T-cell (primary cell): ENCODE data around the gene ECEL1. TPM values are rescaled to one million over a fixed set of nuclear protein-coding genes. Genes with fewer than 3 reads are reported as not detected.

Experiments used
- ATAC-seq, 4 experiments: fragments of 200-7000 bp in 3 of 4; fragments of 150-1000 bp in 1 of 4; cut with Tn5 transposase; replicated peaks in 1 of 4; 1 replicate in 3 of 4; 2 replicates in 1 of 4; pipeline ENCODE4 v1.10.0; 2021; ENCODE audit warnings: moderate library complexity in 3 of 4, mild to moderate bottlenecking in 2 of 4, moderate number of reproducible peaks in 1 of 4
- CTCF ChIA-PET, 2 donors: fragments of 300-600 bp; sonication (Branson Sonifier 250); formaldehyde crosslinking; loops; one replicate each; lab custom pipeline; 2022; ENCODE audit warnings: antibody characterized with exemption in 2 of 2; lab: Charles Lee
- POLR2A ChIA-PET, 2 donors: fragments of 300-600 bp; sonication (Branson Sonifier 250); formaldehyde crosslinking; loops; one replicate each; lab custom pipeline; 2022; ENCODE audit warnings: antibody characterized with exemption in 2 of 2; lab: Charles Lee
- DNase-seq, 35 experiments: peaks; one replicate each; pipeline versions ENCODE4 v3.0.0 to v3.0.0-alpha.2; 2013 to 2023
- H3K27ac ChIP-seq: one replicate; pipeline ENCODE4 v1.5.1; 2013; ENCODE audit warnings: low read length
- H3K27me3 ChIP-seq, 2 experiments: replicated peaks in 1 of 2; 1 replicate in 1 of 2; 2 replicates in 1 of 2; pipeline versions ENCODE4 v1.6.1 to v1.7.0; 2013; ENCODE audit warnings: low read length in 1 of 2, mixed read lengths in 1 of 2; ENCODE audit not compliant: control insufficient read depth in 2 of 2, insufficient read depth in 2 of 2; ENCODE audit errors: extremely low read depth in 1 of 2
- H3K36me3 ChIP-seq, 2 donors: 1 replicate in 1 of 2; 2 replicates in 1 of 2; pipeline versions ENCODE4 v1.6.1 to v1.7.0; 2013; ENCODE audit warnings: low read length in 1 of 2; ENCODE audit not compliant: control insufficient read depth in 2 of 2, insufficient read depth in 1 of 2; ENCODE audit errors: extremely low read depth in 1 of 2
- H3K4me1 ChIP-seq, 2 experiments: 1 replicate in 1 of 2; 2 replicates in 1 of 2; pipeline versions ENCODE4 v1.6.1 to v1.7.0; 2013; ENCODE audit warnings: low read length in 2 of 2, mixed read lengths in 1 of 2; ENCODE audit not compliant: insufficient read depth in 2 of 2, control insufficient read depth in 1 of 2; ENCODE audit errors: extremely low read depth in 1 of 2
- H3K4me3 ChIP-seq, 2 donors: 1 replicate in 1 of 2; 2 replicates in 1 of 2; pipeline versions ENCODE4 v1.5.1 to v1.7.0; 2013; ENCODE audit warnings: mild to moderate bottlenecking in 2 of 2, low read length in 1 of 2, moderate library complexity in 1 of 2; ENCODE audit not compliant: control insufficient read depth in 1 of 2; ENCODE audit errors: extremely low read depth in 1 of 2
- H3K9me3 ChIP-seq: 2 replicates; pipeline ENCODE4 v1.7.0; 2013
- H3K27ac Mint-ChIP-seq, 2 donors: one replicate each; pipeline ENCODE4 v1.8.0; 2020 to 2021; ENCODE audit warnings: mild to moderate bottlenecking in 2 of 2, mixed read lengths in 2 of 2
- H3K27me3 Mint-ChIP-seq, 2 donors: one replicate each; pipeline ENCODE4 v1.8.0; 2021 to 2022; ENCODE audit warnings: mixed read lengths in 2 of 2
- H3K36me3 Mint-ChIP-seq: one replicate; pipeline ENCODE4 v1.8.0; 2021; ENCODE audit warnings: mixed read lengths
- H3K4me1 Mint-ChIP-seq, 3 donors: one replicate each; pipeline ENCODE4 v1.8.0; 2020 to 2022; ENCODE audit warnings: mixed read lengths in 3 of 3, mild to moderate bottlenecking in 1 of 3
- H3K4me3 Mint-ChIP-seq, 3 donors: one replicate each; pipeline ENCODE4 v1.8.0; 2020 to 2022; ENCODE audit warnings: mild to moderate bottlenecking in 3 of 3, mixed read lengths in 3 of 3, moderate library complexity in 3 of 3
- H3K9me3 Mint-ChIP-seq, 3 donors: one replicate each; pipeline ENCODE4 v1.8.0; 2020 to 2022; ENCODE audit warnings: mixed read lengths in 3 of 3
- WGBS: methylation state at CpG from one replicate; pipeline ENCODE4 v1.1.5; 2013; ENCODE audit warnings: missing lambda C conversion rate; ENCODE audit not compliant: insufficient coverage; 5-methylcytosine and 5-hydroxymethylcytosine counted together
- total RNA-seq, 35 experiments: library from RNA in 6 of 35; stranded (reverse) in 6 of 35; fragments of 120-200 nt in 1 of 35; gene quantifications; one replicate each; pipeline versions ENCODE4 v1.2.1 to v1.2.4 and lab custom pipeline; 2013 to 2026

ECEL1 gene
- total RNA-seq, 5 donors from 2014 or later (not counting 1 experiment from before 2014, with no cell fraction given): 0.15 to 0.19 TPM; not detected in 3

- DNase-seq: no peak
Observed at GRCh38 chr2:232485757-232486557, 1.7 kb downstream of the ECEL1 start.

GRCh38 chr2:232485348-232485756, 2.3 kb downstream of the ECEL1 start:
- H3K9me3 Mint-ChIP-seq: no peaks in the 10 kb centered on the region
- CTCF ChIA-PET: no interaction called here
- peaks cover 0 to 10% of the 10 kb centered on the region in 2 experiments for H3K4me1 ChIP-seq
- no peak overlapping the region for H3K27ac ChIP-seq
- no peaks in the 10 kb centered on the region for H3K36me3 ChIP-seq
- H3K36me3 Mint-ChIP-seq: no peaks in the 10 kb centered on the region
- H3K27ac Mint-ChIP-seq: no peak overlapping the region
- ATAC-seq (no peak), DNase-seq (no peak)
- peaks cover 0 to 65% of the 10 kb centered on the region in 2 experiments for H3K27me3 ChIP-seq
- H3K4me3 Mint-ChIP-seq: peak overlapping the region; percentile 28 to 58 (median 53)
- WGBS: 11% methylated on average over 15 of the region's 22 CpGs
- POLR2A ChIA-PET: no interaction called here
- H3K4me1 Mint-ChIP-seq: peaks cover 0 to 16% (median 12%) of the 10 kb centered on the region in 3 donors
- peaks cover 23 to 56% of the 10 kb centered on the region in 2 donors for H3K27me3 Mint-ChIP-seq
- no peaks in the 10 kb centered on the region for H3K9me3 ChIP-seq
- no peak overlapping the region for H3K4me3 ChIP-seq

More at GRCh38 chr2:232485757-232486557, 1.7 kb downstream of the ECEL1 start:
- H3K4me1 Mint-ChIP-seq: peaks cover 0 to 16% (median 12%) of the 10 kb centered on the region in 3 donors
- H3K27me3 ChIP-seq: peaks cover 0 to 68% of the 10 kb centered on the region in 2 experiments
- no peaks in the 10 kb centered on the region for H3K36me3 Mint-ChIP-seq
- ChIA-PET POLR2A (no interaction called here), CTCF (no interaction called here)
- H3K36me3 ChIP-seq: no peaks in the 10 kb centered on the region
- H3K27ac Mint-ChIP-seq: no peak overlapping the region
- no peak overlapping the region for H3K27ac ChIP-seq
- no peak for ATAC-seq
- WGBS: 7% methylated on average over 111 of the region's 111 CpGs
- no peaks in the 10 kb centered on the region for H3K9me3 ChIP-seq
- peak overlapping the region in 1 of 3 donors; percentile 58 for H3K4me3 Mint-ChIP-seq
- no peak overlapping the region for H3K4me3 ChIP-seq
- H3K4me1 ChIP-seq: peaks cover 0 to 10% of the 10 kb centered on the region in 2 experiments
- H3K27me3 Mint-ChIP-seq: peaks cover 25 to 57% of the 10 kb centered on the region in 2 donors
- no peaks in the 10 kb centered on the region for H3K9me3 Mint-ChIP-seq

- ATAC-seq (no peak), DNase-seq (no peak)
- Mint-ChIP-seq H3K27ac (no peak overlapping the region), H3K4me1 (peaks cover 0 to 16% (median 12%) of the 10 kb centered on the region in 3 donors), H3K36me3 (no peaks in the 10 kb centered on the region), H3K27me3 (peaks cover 20 to 50% of the 10 kb centered on the region in 2 donors), H3K9me3 (no peaks in the 10 kb centered on the region), H3K4me3 (peak overlapping the region; percentile 28 to 58 (median 53))
- H3K27me3 ChIP-seq: peaks cover 0 to 61% of the 10 kb centered on the region in 2 experiments
- WGBS: 83% methylated on average over 12 of the region's 12 CpGs
- H3K4me1 ChIP-seq: peaks cover 0 to 10% of the 10 kb centered on the region in 2 experiments
- H3K36me3 ChIP-seq: no peaks in the 10 kb centered on the region
- no peak overlapping the region for H3K4me3 ChIP-seq
- H3K9me3 ChIP-seq: no peaks in the 10 kb centered on the region
- POLR2A ChIA-PET: no interaction called here
- no peak overlapping the region for H3K27ac ChIP-seq
- CTCF ChIA-PET: no interaction called here
Observed at GRCh38 chr2:232484628-232485347, 2.8 kb downstream of the ECEL1 start.

GRCh38 chr2:232483923-232484627, 3.6 kb downstream of the ECEL1 start:
- whole genome bisulfite sequencing: 89% methylated on average over 19 of the region's 19 CpGs
- ChIA-PET CTCF (no interaction called here), POLR2A (no interaction called here)
- no peaks in the 10 kb centered on the region for H3K9me3 ChIP-seq
- DNase-seq (no peak), ATAC-seq (no peak)
- Mint-ChIP-seq H3K9me3 (no peaks in the 10 kb centered on the region), H3K4me3 (peak overlapping the region in 1 of 3 donors; percentile 58), H3K36me3 (no peaks in the 10 kb centered on the region), H3K4me1 (peaks cover 0 to 14% (median 12%) of the 10 kb centered on the region in 3 donors), H3K27me3 (peaks cover 18 to 43% of the 10 kb centered on the region in 2 donors), H3K27ac (no peak overlapping the region)
- no peak overlapping the region for H3K27ac ChIP-seq
- peaks cover 0 to 61% of the 10 kb centered on the region in 2 experiments for H3K27me3 ChIP-seq
- no peaks in the 10 kb centered on the region for H3K36me3 ChIP-seq
- peaks cover 0 to 10% of the 10 kb centered on the region in 2 experiments for H3K4me1 ChIP-seq
- H3K4me3 ChIP-seq: no peak overlapping the region

GRCh38 chr2:232483311-232483922, 4.2 kb downstream of the ECEL1 start:
- Histone ChIP-seq H3K4me1 (peaks cover 0 to 10% of the 10 kb centered on the region in 2 experiments), H3K9me3 (no peaks in the 10 kb centered on the region), H3K4me3 (no peak overlapping the region), H3K36me3 (no peaks in the 10 kb centered on the region), H3K27me3 (peaks cover 0 to 55% of the 10 kb centered on the region in 2 experiments), H3K27ac (no peak overlapping the region)
- Mint-ChIP-seq H3K4me3 (no peak overlapping the region), H3K4me1 (peaks cover 0 to 9% (median 8%) of the 10 kb centered on the region in 3 donors), H3K27ac (no peak overlapping the region), H3K36me3 (no peaks in the 10 kb centered on the region), H3K27me3 (peaks cover 12 to 36% of the 10 kb centered on the region in 2 donors), H3K9me3 (no peaks in the 10 kb centered on the region)
- ChIA-PET POLR2A (no interaction called here), CTCF (no interaction called here)
- ATAC-seq (no peak), DNase-seq (no peak)
- 90% methylated on average over 8 of the region's 10 CpGs for WGBS
